AG10803 (cell line): ENCODE results near the gene GZMM.

Experiments
- DNase-seq: peaks from one replicate; pipeline ENCODE4 v3.0.0; 2010; ENCODE audit warnings: low read depth
- H3K4me3 ChIP-seq: 2 replicates; pipeline ENCODE4 v1.5.1; 2011; ENCODE audit warnings: mild to moderate bottlenecking, low read length, control low read depth
- CTCF ChIP-seq: conservative IDR thresholded peaks from 2 replicates; pipeline ENCODE4 v1.5.1; 2011; ENCODE audit warnings: mild to moderate bottlenecking, low read length, control low read depth, inconsistent platforms

Gene GZMM

GRCh38 chr19:522726-523125 lies 21.1 kb upstream of the GZMM start:
- H3K4me3 ChIP-seq, result no peak overlapping the region
- TF ChIP-seq CTCF, result no peak

GRCh38 chr19:524062-524674 lies 19.7 kb upstream of the GZMM start:
- no peak overlapping the region for H3K4me3 ChIP-seq
- peak; percentile 25 for DNase-seq
- no peak for TF ChIP-seq CTCF

More at GRCh38 chr19:522726-523125, 21.1 kb upstream of the GZMM start:
- DNase-seq, result no peak

- no peak for TF ChIP-seq CTCF
- DNase-seq, result no peak
- no peak overlapping the region for H3K4me3 ChIP-seq
These were observed 18.8 kb upstream of the GZMM start for GRCh38 chr19:525029-525428.

- no peak for TF ChIP-seq CTCF
- DNase-seq, result no peak
- no peak overlapping the region for H3K4me3 ChIP-seq
These were observed 17.9 kb upstream of the GZMM start for GRCh38 chr19:525857-526419.

- DNase-seq, result no peak
- H3K4me3 ChIP-seq, result peak overlapping the region; percentile 73
- no peak for TF ChIP-seq CTCF
These were observed 13.5 kb upstream of the GZMM start for GRCh38 chr19:530134-531008.

- TF ChIP-seq CTCF, result peak; percentile 10; the same call in 1 of the 2 replicates
- DNase-seq, result peak; percentile 71
- peak overlapping the region; percentile 88 for H3K4me3 ChIP-seq
These were observed 12.7 kb upstream of the GZMM start for GRCh38 chr19:531009-531752.
